NCI-H2171 (cell line): ENCODE results near the gene FOXI1.
A peak's percentile ranks its signal among the peaks of the same experiment; 100 is the strongest.
"Not testable (repeated sequence)": the region's sequence is repeated elsewhere in the genome, so short reads cannot be mapped to it uniquely, and the experiment has no call there.

Source experiments
- DNase-seq: peaks from one replicate; lab custom pipeline; 2025; lab: John Stamatoyannopoulos, UW

The FOXI1 gene

GRCh38 chr5:170126626-170127025, 20.9 kb downstream of the FOXI1 start:
- DNase-seq = no peak

GRCh38 chr5:170131235-170131634, 25.5 kb downstream of the FOXI1 start:
- DNase-seq = no peak

- DNase-seq = peak; percentile 30
Measured at GRCh38 chr5:170132269-170132975, 26.7 kb downstream of the FOXI1 start.

GRCh38 chr5:170132976-170133448, 27.3 kb downstream of the FOXI1 start:
- no peak for DNase-seq

GRCh38 chr5:170135796-170136490, 30.2 kb downstream of the FOXI1 start:
- DNase-seq = no peak

GRCh38 chr5:170136506-170136905, 30.8 kb downstream of the FOXI1 start:
- no peak for DNase-seq

GRCh38 chr5:170137694-170138214, 32.1 kb downstream of the FOXI1 start:
- no peak for DNase-seq

GRCh38 chr5:170138273-170138672, 32.6 kb downstream of the FOXI1 start:
- DNase-seq = no peak

GRCh38 chr5:170139786-170140335, 34.2 kb downstream of the FOXI1 start:
- DNase-seq = no peak

- DNase-seq = not testable (repeated sequence)
Measured at GRCh38 chr5:170141196-170141595, 35.5 kb downstream of the FOXI1 start.

- DNase-seq = no peak
Measured at GRCh38 chr5:170141636-170142035, 35.9 kb downstream of the FOXI1 start.

GRCh38 chr5:170142196-170142595, 36.5 kb downstream of the FOXI1 start:
- DNase-seq = no peak

- DNase-seq = no peak
Measured at GRCh38 chr5:170143091-170143490, 37.4 kb downstream of the FOXI1 start.

GRCh38 chr5:170143710-170144109, 38.0 kb downstream of the FOXI1 start:
- DNase-seq = no peak

- no peak for DNase-seq
Measured at GRCh38 chr5:170144286-170145023, 38.8 kb downstream of the FOXI1 start.

- no peak for DNase-seq
Measured at GRCh38 chr5:170145462-170145861, 39.8 kb downstream of the FOXI1 start.

- DNase-seq = no peak
Measured at GRCh38 chr5:170147051-170147752, 41.5 kb downstream of the FOXI1 start.

- DNase-seq = no peak
Measured at GRCh38 chr5:170147753-170148264, 42.1 kb downstream of the FOXI1 start.

GRCh38 chr5:170148430-170149205, 42.9 kb downstream of the FOXI1 start:
- DNase-seq = no peak

- no peak for DNase-seq
Measured at GRCh38 chr5:170149206-170149515, 43.5 kb downstream of the FOXI1 start.

- no peak for DNase-seq
Measured at GRCh38 chr5:170150713-170151096, 45.0 kb downstream of the FOXI1 start.
